Esophagus mucosa (tissue), 1 donor: Measurements from ENCODE around the gene TMEM145. TPM values are rescaled to one million over a fixed set of nuclear protein-coding genes. Genes with fewer than 3 reads are reported as not detected.
A peak's percentile ranks its signal among the peaks of the same experiment; 100 is the strongest.
"Not testable (repeated sequence)": the region's sequence is repeated elsewhere in the genome, so short reads cannot be mapped to it uniquely, and the experiment has no call there.

Experiments used
- ATAC-seq: fragments of 200-7000 bp; cut with Tn5 transposase; one replicate; pipeline ENCODE4 v1.9.1; 2020
- total RNA-seq: library from RNA; stranded (reverse); gene quantifications from one replicate; pipeline ENCODE4 v1.2.4, GENCODE V29; 2023
- donor health status: DM: yes; HTN: yes; CAD: no.

The TMEM145 gene
- total RNA-seq, 1 donor from 2014 or later: 0.20 TPM

DNA sequence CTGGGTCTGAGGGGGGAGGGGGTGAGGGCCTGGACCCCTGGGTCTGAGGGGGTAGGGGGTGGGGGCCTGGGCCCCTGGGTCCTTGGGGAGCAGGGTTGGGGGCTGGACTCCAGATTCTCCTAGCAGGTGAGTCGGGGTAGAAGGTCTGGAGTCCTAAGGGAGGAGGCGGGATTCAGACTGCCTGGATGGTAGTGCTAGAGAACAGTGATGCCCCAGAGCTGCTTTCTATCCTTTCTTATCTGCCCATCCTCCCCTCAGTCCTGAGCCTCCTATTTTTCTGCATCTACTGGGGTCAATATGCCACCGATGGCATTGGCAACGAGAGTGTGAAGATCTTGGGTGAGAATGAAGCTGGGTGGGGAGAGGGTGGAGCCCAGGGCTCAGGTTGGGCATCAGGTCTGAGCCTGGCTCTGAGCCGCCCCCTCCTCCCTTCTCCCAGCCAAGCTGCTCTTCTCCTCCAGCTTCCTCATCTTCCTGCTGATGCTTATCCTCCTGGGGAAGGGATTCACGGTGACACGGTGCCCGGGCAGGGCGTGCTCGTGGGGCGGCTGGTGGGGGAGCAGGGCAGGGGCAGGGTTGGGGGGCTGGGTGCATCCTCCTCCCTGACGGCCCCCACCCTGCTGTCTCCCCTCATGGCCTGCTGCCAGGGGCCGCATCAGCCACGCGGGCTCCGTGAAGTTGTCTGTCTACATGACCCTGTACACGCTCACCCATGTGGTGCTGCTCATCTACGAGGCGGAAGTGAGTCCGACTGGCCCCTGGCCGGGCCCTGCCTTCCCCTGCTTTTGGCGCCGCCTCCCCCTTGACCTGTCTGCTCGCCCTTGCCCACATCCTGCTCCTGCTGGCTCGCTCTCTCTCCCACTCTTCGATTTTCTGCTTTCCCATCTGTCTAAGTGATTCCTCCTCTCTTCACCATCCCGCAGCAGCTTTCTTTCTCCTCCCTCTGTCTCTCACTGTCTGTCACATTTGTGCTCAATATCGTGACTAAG is 3.4 kb downstream of the TMEM145 start:
- no peak for ATAC-seq

DNA sequence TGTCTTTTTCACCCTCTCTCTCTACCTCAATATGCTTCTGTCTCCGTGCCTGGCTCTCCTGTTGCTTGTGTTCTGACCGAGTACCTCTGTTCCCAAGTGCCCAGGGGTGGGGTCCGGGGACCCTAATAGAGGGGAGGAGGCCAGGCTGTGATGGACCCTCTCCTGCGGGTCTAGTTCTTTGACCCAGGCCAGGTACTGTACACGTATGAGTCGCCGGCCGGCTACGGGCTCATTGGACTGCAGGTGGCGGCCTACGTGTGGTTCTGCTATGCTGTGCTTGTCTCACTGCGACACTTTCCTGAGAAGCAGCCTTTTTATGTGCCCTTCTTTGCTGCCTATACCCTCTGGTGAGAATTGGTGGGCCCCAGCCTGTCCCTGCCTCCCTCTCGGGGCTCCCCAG is 4.4 kb downstream of the TMEM145 start:
- no peak for ATAC-seq

DNA sequence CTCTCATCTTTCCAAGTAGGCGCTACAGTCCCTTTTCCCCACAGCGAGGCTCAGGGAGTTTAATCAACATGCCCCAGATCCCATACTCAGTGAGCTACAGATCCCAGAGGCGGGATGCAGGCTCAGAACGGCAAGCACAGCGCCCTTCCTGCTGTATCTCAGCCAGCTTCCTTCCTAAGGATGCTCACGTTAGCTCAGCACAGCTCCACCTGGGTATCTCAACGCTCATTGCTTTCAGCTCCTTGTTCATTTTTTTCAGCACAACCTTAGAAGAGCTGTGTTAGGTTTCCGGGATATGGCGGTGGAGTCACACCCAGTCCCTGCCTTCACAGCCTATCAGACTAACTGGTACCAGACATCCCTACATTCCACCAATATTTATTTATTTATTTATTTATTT is 9.2 kb downstream of the TMEM145 start:
- no peak for ATAC-seq

DNA sequence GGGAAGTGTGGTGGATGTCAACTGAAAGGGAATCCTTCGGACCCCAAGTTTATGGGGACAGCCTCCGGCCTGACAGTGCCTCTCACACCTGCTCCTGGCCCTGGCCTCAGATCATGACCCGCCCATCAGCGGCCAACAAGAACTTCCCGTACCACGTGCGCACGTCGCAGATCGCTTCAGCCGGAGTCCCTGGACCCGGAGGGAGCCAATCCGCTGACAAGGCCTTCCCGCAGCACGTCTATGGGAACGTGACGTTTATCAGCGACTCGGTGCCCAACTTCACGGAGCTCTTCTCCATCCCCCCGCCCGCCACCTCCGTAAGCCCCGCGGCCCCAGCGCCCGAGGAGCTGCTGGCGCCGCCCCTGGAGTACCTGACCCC is 10.4 kb downstream of the TMEM145 start:
- ATAC-seq: no peak

DNA sequence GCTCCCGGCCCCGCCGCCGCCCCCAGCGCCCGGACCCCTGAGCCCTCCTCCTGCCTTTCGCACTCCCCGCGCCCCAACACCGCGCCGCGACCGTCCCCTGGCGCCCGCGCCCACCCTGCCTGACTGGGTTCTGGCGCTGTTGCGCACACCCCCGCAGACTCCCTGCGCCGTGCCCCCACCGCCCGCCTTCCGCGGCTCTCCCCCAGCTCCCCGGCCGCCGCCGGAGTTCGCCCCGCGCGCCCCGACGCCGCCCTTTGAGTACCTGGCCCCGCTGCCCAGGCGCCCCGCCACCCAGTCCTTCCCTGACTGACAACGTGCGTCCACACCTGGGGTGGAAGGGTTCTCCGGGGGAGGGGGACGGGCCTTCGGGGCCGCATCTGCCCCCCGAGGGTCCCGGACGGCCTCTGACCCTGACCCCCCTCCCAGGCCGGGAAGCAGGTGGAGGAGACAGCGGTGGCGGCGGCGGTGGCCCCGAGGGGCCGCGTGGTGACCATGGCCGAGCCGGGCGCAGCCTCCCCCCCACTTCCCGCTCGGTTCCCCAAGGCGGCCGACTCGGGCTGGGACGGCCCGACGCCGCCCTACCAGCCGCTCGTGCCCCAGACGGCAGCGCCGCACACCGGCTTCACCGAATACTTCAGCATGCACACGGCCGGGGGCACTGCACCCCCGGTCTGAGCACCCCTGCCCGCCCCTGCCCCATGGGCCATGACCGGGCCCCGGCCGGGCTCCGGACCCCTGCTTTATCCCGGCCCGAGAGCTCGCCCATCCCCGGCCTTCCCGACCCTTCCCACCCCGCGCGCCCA is 10.9 kb downstream of the TMEM145 start:
- ATAC-seq: no peak

DNA sequence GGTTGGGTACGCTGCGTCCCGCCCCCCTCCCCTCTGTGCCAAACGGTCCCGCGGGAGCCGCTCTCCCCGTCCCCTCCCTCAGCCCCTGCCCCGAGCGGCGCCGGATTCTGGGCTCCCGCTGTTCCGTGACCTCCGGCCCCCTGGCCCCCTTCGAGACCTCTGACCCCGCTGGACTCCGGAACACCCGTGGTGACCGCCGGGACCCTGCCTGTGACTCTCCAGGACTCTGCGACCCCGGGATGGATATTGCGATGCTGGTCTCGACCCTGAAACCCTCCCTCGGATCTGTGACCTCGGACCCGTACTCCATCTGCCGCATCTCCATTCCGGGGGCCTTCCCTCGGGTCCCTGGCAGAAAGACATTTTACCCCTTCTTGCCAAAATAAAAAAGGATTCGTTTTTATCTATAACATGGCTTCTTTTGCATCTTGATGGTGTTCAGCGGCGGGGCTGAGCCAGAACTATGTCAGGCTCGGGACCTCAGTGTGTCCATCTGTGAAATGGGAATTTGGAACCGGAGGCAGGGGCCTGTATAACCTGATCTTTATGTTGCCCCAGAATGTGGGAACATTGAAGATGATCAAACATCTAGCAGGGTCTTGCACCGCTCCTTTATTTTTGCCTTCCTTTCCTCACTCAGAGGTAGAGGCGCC is 11.7 kb downstream of the TMEM145 start:
- no peak for ATAC-seq

DNA sequence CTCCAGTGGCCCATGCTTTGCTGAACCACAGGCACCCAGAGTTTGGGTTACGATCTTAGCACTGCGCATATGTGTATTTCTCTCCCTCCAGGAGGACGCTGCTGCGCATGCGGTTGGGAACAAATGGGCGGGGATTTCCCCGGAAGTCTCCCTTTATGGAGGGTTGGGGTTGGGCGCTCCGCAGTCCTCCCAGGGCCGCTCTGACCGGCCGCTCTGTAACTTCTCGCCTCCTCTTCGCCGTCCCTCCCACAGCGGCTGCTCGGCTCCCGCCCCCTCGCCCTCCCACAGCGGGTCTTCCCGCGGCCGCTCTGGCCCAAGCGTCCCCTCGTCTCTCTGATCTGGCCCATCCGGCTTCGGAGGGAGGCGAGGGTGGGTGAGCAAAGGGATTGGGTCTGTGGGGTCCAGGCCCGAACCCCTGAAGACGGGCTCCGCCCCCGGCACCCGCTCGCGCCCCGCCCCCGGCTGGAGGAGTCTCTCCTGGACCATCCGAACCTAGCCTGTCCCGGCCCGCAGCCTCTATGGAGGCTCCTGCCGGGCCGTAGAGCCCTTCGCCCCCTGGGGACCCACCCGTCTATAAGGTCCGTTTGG is 12.3 kb downstream of the TMEM145 start, which contains the start of gene MEGF8:
TSS of gene MEGF8 (plus strand) at position 328 of the 588 bp plus-strand sequence. CDS start 609 bp downstream, outside the sequence.
- peak; percentile 97 for ATAC-seq

DNA sequence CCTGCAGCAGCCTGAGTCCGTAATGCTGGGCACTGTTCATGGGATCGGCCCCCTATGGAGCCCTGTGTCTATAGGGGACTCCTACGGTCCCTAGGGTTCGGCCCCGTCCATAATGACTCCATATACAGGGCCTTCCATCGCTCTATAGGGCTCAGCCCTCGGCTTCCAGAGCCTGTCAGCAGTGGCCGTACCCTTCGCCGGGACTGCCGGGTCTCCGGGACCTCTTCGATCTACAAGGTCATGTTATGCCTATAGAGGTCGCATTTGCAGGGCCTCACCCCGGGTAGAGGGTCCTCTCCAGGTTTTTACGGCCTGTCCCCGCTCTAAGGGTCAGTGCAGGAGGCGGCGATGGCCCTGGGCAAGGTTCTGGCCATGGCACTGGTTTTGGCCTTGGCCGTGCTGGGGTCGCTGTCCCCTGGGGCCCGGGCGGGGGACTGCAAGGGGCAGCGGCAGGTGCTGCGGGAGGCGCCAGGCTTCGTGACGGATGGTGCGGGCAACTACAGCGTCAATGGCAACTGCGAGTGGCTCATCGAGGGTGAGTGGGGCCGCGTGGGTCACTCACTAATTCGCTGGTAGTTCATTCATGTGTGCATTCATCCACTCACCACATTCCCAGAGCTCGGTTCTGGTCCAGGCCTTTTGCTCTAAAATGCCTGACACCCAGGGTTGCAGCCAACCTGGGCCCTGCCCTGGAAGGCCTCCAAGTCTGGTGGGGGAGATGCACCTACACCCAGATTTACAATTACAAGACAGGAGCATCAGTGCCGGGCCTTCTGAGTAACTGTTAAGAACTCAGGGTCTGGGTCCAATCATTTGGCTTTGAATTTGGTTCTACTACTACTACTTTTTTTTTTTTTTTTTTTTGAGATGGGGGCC is 13.0 kb downstream of the TMEM145 start:
- ATAC-seq: peak; percentile 30

DNA sequence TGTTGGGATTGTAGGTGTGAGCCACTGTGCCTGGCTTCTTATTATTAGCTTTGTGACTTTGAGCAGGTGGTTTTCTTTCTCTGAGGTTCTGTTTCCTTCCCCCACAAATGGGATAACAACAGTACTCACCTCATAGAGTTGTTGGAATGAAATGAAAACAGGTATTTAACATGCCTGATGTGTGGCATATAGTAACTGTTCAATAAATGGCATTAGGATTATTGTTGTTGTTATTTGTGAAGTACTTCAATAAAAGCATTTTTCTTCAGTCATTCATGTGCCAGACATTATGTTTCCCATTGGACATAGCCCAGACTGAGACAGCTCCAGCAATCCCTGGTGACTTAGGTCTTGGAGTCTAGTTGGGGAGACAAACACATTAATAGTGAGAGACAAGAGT is 13.9 kb downstream of the TMEM145 start:
- ATAC-seq: no peak

DNA sequence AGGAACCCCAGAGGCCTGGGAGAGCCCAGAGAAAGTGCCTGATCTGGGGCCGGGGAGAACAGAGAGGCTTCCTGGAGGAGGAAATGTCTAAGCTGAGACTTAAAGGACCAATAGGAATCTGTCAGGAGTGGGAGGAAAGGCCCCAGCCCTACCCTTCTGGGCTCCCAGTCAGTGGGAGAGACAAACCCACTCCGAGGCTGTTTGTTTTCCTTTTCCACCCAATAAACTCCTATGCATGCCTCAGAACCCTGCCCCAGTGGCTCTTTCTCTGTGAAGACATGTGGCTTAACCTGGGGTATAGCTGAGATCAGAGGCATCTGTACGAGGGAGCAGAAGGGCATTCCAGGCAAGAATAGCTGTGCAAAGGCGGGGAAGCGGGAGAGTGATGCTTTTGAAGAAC is 14.3 kb downstream of the TMEM145 start:
- no peak for ATAC-seq

DNA sequence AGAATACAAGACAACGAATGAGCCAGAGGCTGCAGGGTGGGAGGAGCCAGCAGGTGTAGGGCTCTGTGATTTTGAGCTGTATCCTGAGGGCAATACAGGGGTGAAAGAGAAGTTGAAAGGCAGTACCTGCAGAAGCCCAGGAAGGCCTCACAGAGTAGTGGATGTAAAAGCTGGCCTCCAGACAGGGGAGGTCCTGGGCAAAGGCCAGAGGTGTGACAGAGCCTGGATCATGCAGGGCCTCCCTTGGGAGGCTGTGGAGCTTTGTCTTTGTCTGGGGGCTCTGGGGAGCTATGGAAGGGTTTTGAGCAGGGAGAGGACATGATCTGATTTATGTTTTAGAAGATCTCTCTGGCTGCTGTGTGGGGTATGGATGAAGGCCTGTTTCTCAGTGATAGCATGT is 15.0 kb downstream of the TMEM145 start:
- ATAC-seq: no peak

DNA sequence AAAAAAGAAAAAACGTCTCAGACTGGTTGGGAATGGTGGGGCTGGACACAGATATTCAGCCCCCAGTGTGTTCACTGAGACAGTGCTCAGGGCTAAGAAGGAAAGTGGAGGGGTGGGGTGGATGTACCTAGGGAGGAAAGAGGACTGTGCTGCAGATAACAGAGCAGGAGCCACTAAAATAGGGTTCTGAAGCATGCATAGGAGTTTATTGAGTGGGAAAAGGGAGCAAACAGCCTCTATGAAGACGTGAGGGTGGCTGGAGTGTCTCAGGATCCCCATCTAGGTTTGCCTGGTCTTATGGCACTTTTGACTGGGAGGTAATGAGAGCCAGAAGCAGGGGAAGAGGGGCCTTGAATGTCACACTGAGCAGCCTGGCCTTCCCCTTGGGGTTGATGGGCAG is 15.7 kb downstream of the TMEM145 start:
- no peak for ATAC-seq

DNA sequence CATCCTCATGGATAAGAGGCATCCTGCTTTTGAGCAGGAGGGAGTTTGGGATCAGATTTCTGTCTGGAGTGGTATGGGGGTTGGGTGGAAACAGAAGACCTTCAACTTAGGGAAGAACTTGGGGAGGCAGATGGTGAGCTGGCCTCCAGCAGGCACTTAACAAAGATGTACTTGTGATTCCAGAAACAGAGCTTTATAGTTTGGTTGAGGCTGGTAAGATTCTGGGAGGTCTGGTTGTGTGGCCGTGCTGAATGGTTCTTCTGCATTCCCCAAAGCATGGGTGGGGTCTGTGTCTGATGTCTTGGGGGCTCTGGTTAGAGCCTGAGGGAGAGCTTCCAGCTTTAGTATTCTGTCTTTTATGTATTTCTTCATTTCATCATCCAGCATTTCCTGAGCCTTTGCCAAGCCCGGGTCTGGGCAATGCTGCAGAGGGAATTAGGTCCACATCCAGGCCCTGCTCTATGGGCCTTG is 17.2 kb downstream of the TMEM145 start:
- no peak for ATAC-seq

DNA sequence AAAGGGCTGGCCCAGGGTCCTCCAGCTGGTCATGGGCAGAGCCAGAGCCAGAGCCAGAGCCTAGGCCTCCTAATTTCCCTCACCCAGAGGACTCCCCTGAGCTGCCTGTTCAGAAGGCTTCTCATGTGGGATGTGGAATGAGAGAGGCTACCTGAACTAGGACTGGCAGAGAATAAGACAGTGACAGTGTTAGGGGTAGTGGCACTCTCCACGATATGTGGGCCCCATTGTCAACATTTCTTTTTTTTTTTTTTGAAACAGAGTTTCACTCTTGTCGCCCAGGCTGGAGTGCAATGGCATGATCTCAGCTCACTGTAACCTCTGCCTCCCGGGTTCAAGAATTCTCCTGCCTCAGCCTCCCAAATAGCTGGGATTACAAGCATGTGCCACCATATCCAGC is 18.2 kb downstream of the TMEM145 start:
- not testable (repeated sequence) for ATAC-seq

DNA sequence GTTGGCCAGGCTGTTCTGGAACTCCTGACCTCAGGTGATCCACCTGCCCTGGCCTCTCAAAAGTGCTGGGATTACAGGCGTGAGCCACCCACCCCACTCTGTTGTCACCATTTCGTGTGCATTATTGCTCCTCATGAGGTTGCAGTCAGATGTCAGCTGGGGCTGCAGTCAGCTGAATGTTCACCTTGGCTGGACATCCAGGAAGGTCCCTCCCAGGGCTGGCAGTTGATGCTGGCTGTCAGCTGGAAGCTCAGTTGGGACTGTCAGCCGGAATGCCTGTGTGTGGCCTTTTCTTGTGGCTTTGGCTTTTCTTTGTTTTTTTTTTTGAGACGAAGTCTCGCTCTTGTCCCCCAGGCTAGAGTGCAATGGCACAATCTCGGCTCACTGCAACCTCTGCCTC is 18.9 kb downstream of the TMEM145 start:
- ATAC-seq: no peak

DNA sequence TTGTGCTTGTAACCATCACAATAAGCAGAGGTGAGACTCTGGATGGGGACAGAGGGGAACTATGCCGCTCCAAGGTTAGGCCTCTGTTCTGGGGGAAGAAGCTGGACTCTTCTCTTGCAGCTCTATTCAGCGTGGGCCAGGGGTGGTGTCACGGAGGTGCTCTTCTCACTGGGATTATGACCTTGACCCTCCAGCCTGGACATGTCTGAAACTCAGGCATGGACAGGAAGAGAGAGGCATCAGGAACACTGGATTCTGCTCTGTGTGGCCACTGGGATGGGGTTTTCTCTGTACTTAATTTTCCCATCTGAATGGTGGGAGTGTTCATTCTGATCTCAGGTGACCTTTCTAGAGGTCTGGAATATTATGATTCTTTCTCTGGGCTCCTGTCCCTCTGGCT is 19.9 kb downstream of the TMEM145 start:
- no peak for ATAC-seq

DNA sequence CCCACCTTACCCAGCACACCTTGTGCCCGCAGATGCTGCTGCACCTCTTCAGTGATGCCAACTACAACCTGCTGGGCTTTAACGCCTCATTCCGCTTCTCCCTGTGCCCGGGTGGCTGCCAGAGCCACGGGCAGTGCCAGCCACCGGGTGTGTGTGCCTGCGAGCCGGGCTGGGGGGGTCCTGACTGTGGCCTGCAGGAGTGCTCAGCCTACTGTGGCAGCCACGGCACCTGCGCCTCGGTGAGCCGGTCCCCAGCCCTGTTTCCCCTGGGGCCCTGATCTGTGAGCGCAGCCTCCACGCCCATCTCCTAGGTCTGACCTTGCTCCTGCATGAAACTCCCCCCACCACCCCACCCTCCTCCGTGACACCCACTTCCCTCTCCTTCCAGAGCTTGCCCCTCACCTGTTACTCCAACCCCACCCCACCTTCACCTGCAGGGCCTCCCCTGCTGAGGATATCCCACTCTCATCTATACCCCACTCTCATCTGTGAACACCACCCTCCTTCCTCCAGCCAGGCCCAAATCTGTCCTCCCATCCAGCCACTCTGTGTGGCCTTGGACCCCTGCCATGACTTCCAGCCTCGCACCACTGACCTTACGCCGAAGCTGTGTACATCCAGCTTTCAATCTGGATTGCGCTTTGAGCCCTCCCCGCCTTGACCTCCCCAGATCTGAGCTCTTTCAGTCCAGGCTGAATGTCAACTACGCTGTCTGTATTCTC is 21.0 kb downstream of the TMEM145 start:
- peak; percentile 8 for ATAC-seq

DNA sequence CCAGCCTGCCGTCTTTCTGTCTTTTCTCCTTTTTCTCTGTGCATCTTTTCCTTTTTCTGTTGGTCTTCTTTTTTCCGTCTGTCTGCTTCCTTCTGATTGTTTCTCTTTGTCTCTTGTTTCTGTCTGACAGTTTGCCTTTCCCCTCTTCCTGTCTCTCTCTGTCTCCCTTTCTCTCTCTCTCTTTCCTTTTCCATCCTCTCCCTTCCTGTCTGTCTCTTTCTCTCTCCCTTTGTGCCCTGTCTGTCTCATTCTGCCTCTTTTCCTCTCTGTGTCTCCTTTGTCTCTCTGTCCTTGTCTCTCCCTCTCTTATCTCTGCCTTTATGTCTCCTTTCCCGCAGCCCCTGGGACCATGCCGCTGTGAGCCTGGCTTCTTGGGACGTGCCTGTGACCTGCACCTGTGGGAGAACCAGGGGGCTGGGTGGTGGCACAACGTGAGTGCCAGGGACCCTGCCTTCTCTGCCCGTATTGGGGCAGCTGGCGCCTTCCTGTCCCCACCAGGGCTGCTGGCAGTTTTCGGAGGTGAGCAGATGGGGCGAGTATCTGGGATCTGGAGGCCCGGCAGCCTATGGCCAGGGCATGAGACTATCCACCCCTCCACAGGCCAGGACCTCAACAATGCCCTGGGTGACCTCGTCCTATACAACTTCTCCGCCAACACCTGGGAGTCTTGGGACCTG is 21.7 kb downstream of the TMEM145 start:
- no peak for ATAC-seq

DNA sequence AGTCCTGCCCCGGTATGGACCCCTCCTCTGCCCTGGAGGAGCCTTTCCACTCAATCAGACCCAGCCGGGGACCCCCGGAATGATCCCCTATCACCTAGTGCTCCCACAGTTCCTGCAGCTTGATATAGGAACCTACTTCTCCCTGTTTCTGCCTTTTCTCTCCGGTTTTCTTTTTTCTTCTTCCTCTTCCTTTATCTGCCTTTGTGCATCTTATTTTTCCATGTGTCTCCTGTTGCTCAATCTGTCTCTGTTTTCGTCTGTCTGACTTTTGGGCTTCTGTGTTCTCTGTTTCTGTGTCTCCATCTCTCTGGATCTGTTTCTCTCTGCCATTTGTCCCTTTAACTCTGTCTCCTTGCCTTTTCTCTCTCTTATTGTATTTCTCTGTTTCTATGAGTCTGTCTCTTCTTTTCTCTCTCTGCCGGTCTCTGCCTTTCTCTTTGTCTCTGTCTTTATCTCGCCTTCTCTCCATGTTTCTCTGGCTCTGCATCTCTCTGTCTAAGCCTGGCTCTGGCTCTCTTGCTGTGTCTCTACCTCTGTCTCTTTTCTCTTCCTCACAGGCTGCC is 22.3 kb downstream of the TMEM145 start:
- no peak for ATAC-seq

DNA sequence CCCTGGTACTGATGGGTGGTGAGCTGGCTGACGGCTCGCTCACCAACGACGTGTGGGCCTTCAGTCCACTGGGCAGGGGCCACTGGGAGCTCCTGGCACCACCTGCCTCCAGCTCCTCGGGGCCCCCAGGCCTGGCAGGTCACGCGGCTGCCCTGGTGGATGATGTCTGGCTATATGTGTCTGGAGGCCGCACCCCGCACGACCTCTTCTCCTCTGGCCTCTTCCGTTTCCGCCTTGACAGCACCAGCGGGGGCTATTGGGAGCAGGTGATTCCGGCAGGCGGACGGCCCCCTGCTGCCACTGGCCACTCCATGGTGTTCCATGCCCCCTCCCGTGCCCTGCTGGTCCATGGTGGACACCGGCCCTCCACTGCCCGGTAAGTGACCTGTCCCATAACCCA is 22.9 kb downstream of the TMEM145 start:
- no peak for ATAC-seq
